Daoy (cell line): ENCODE measurements around the gene VWA3B. TPM values are rescaled to one million over a fixed set of nuclear protein-coding genes. Genes with fewer than 3 reads are reported as not detected.

Experiments used
- DNase-seq: peaks from one replicate; pipeline ENCODE4 v3.0.0-alpha.2; 2015; ENCODE audit warnings: low read depth
- total RNA-seq: library from RNA; depleted of rRNA; stranded (reverse); fragments of >200 nt; shearing (Covaris generic); gene quantifications from 2 replicates; pipeline ENCODE4 v1.2.3, GENCODE V29; 2014

Gene VWA3B
- total RNA-seq, 1 experiment from 2014 or later = not detected

DNA sequence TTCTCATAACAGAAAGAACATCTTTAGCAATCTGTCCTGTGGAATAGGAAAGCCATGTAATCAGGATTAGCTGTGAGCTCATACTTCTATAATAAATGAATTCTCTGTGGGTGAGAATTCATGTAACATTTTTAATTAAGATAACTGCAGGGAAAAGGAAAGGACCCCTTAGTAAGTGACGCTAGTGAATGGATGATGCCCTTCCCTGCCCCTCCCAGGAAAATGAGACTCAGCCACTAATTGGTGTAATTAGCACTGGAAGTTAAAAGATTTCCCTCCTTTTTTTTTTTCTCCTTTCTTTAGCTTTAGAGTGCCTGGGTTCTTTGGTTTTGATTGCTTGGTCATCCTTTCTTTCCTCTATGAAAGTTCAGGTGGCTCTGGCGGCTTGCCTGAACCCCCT, 90.3 kb downstream of the VWA3B start:
- DNase-seq = no peak

DNA sequence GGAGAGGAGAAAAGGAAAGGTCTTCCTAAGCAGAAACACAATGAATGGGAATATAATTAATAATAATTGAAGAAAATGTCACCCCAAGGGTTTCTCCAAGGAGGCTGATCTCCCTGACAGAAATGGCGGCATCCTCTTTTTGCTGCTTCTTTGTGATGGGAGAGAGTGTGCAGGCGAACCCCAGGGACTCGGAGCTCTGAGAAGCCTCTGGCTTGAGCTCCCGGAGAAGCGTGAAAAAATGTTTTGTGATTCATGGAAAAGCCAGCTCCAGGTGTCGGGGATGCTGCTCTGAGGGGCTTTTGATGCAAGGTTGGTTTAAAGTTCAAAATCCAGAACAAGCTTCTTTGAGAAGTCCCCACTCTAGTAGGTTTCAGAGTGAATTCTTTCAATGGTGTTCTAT, 91.0 kb downstream of the VWA3B start:
- DNase-seq = no peak

DNA sequence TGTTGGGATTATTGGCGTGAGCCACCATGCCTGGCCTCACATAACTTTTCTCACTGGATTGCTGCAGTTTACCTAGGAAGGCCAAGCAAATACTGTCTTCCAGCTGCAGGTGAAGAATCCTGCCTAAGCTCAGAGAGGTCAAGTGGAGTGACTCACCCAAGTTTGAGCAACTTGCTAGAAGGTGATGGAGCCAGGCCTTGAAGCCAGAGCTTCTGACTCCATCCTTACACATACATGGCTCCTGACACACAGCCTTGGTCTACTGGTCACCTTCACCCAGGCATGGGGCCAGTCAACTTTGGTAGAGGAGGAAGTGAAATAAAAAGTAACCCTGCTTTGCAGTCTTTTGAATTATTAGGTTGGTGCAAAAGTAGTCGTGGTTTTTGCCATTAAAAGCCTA, 93.5 kb downstream of the VWA3B start:
- no peak for DNase-seq

DNA sequence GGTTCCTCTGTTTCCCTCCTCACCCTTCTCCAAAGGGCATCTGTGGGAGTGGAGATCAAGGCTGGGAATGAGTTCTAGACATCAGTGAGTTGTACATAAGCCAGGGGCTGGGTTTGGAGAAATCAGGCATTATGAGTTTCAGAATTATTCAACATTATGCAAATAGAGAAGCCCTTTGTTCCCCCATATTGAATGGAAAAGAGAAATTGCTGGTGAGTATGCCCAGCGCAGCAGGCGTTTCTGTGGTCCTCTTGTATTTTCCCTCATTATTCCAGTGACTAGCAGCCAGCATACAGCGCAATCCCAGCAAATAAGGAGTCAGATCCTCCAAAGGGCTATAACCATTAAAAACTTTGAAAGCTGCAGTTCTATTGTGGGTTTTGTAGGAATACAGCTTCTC, 94.4 kb downstream of the VWA3B start:
- DNase-seq = no peak

DNA sequence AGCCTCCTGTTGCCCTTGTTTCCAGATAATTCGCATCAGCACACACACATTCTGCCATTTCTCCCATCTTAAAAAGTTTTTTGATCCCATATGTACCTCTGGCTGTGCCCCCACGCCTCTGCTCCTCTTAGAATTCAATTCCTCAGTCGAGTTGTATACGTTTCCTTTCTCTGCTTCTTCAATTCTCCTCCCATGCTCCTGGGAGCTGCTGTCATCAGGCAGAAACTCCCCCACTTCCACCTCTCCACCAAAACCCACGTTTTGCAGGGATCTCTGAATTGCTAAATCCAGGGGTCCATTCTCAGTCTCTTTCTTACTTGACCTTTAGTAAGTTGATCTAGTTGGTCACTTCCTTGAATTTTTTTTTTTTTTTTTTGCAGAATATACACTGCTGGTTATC, 98.8 kb downstream of the VWA3B start:
- DNase-seq = no peak

DNA sequence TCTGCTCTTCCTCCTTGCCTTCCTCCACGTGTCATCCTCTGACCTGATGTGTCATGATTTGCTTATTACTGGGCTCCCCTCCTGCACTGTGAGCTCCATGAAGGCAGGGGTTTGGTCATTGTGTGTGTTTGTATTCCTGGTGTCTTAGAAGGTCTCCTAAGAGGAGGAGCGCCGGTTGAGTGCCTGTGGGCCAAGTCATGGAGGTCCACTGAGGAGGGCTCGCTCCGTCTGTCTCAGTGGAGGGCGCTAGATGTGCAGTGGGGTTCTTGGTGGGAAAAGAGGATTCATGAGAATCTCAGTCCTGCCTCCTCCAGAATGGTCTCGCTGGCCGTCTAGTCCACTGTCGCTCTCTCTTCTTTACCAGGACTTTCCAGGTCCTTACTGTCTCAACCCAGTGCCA, 100.2 kb downstream of the VWA3B start:
- no peak for DNase-seq

DNA sequence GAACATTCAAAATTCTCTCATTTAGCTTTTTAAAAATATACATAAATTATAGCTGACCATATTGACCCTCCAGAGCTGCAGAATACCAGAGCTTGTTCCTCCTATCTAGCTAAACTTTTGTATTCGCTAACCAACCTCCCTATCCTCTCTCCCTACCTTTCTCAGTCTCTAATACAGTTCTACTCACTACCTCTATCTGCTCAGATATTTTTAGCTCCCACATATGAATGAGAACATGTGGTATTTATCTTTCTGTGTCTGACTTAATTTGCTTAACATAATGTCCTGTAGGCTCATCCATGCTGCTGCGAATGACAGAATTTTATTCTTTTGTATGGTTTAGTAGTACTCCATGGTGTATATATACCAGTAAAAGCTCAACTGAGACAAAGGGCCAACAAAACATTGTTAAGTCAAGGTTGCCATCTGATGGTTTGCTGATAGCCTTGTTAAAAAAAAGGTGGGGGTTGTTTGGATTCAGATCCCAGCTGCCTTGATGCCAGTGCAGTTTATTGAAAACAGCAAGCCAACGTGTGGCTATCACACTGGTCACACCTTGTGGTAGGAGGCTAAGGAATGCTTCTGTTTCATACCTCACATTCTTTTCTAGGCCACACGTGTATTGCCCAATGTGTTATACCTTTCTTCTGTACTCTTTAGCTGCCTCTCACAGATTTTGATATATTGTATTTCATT, 101.5 kb downstream of the VWA3B start:
- DNase-seq = no peak

DNA sequence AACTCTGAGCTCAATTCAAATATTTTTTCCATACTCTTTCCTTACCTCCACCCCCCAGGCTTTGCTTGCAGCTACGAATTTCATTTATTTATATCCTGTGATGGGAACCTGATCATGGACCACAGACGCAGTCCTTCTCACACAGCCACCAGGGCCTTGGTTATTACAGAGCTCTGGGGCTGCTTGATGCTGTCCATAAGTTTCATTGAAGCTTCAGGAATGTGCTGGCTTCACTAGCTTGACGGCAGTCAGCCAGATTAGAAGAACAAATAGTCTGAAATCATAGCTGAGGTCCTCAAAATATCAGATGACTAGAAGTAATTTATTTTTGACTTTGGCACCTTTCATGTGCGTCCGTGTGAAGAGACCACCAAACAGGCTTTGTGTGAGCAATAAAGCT, 104.9 kb downstream of the VWA3B start:
- DNase-seq = no peak

DNA sequence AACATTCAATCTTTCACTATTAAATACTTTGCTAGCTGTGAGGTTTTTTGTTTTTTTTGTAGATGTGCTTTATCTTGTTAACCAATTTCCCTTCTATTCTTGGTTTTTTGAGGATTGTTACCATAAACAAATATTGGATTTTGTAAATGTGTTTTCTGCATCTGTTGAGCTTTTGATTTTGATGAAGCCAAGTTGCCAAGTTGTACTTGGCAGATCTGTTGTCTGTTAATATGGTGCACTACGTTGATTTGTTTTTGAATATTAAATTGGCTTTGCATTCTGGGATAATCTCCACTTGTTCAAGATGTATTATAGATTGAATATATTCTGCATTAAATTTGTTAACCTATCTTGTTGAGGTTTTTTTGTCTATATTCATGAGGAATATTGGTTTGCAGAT, 114.6 kb downstream of the VWA3B start:
- no peak for DNase-seq

DNA sequence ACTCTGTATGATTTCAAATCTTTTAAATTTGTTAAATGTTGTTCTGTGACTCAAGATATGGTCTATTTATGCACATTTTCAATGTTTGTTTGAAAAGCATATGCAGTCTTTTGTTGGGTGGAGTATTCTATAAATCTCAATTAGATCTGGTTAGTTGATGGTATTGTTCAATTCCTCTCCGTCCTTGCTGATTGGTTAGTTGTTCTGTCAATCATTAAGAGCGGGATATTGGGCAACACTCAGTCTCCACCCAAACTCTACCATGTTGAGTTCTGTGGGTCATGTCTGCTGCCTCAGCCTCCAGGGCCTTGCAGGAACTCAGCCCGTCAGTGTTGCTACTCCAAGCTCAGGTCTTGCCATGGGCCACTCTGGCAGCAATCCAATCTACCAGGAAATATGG, 118.9 kb downstream of the VWA3B start:
- DNase-seq = no peak

DNA sequence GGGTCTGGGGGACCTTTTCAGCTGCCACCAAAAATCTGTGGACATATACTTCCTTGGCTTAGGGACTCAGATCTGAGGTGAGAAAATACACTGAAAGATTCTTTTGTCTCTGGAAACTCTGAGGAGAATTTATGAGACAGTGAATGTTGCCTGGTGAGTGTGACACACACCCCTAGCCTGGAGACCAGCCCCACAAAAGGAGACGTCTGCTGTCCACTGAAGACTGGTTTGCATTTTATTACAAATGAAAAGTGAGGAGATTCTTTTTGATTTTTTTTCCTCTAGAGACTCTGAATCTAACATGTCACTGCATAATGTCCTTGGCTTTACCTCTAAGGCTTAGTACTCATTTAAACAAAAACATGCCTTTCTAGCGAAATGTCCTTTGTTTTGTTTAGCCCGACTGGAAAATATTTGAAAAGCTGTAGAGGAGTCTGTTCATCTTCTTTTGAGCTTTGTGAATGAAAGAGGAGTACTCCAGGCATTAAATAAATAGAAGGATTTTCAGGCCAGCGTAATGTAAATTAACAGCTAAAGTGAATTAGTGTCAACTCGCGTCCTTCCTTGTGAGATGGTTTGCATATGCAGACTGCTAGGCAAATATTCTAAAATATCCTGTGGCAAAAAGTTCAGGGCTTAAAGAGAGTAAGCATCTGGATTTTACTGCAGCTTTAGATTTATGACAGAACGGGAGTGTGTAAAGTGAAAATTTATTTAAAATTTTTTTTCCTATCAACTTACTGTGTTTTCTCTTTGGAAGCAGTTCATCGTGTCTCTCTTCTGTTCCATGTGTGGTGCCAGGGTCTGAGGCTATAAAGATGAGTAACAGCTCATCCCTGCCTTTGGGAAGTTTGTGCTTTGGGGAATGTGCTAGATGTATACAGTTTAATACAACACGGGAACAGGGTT, 125.4 kb downstream of the VWA3B start:
- DNase-seq = no peak

DNA sequence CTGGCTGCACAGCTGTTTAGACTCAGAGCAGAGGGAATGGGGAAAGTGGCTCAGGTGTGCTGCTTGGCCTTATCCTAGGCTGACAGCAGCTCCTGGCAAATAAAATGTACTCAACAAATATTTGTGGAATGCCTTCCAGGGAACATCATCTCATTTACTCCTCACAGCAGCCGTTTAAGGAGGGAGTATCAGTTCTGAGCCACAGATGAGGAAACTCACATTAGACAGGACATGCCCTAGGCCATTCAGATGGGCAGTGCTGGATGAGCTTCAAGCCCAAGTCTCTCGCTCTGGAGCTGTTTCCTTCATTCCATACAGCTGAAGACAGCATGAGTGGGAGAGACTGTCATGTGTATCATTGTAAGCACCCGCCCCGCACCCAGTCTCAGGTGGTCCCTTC, 129.6 kb downstream of the VWA3B start:
- no peak for DNase-seq

DNA sequence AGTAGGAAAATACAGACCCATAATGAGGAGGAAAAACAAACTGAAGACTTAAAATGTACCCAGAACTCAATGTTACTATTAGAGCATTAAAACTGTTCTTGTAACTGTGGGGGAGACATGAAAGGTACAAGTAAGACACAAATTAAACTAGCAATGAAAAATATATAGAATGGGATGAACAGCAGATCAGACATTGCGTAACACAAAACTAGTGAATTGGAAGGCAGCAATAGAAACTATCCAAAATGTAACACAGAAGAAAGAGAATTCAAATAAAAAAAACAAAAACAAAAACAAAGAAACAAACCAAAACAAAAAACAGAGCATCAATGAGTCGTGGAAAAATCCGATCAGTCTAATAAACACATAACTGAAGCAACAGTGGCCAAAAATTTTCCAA, 132.2 kb downstream of the VWA3B start:
- DNase-seq = no peak

DNA sequence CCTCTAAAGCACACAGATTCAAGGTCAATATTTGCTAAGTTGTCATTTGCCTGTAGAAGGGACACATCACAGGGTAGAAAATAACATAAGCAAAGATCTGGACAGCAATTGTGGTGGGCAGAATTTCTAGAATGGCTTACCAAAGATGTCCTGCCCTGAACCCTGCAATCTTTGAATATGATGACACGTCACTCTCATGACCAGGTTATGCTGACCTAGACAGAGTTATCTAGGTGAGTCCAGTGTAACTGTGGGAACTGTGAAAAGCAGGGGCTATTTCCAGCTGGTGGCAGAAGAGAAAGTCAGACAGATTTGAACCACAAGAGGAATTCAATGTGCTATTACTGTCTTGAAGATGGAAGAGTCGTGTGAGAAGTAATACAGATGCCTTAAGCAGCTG, 147.0 kb downstream of the VWA3B start:
- DNase-seq = no peak

DNA sequence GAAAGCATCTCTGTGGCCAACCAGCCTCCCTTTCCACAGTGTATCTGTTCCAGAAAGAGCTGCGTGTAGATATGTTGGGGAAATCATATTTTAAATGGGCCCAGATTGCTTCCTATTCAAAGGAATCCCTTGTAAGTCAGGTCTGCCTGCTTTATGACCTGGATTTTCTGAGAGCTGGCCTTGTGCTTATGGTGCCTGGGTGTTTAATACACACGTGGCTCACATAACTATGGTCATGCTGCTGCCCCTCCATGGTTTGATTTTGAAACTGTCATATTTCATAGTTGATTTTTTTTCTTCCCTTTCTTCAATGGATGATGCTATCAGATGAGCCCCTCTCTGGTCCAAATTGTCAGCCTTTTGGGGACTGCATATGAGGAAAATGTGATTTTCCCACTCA, 147.8 kb downstream of the VWA3B start:
- DNase-seq = no peak

DNA sequence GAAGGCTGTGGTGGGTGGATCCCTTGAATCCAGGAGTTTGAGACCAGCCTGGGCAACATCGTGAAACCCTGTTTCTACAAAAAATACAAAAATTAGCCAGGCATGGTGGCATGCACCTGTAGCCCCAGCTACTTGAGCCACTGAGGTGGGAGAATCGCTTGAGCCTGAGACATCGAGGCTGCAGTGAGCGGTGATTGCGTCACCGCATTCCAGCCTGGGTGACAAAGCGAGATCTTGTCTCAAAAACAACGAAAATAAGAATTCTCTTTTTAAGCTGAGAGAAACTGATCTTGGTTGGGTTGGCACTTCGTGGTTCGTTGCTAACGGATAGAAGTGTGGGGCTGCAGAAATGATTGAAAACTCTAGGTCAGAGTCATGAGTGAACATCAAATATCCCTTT, 150.0 kb downstream of the VWA3B start:
- no peak for DNase-seq

DNA sequence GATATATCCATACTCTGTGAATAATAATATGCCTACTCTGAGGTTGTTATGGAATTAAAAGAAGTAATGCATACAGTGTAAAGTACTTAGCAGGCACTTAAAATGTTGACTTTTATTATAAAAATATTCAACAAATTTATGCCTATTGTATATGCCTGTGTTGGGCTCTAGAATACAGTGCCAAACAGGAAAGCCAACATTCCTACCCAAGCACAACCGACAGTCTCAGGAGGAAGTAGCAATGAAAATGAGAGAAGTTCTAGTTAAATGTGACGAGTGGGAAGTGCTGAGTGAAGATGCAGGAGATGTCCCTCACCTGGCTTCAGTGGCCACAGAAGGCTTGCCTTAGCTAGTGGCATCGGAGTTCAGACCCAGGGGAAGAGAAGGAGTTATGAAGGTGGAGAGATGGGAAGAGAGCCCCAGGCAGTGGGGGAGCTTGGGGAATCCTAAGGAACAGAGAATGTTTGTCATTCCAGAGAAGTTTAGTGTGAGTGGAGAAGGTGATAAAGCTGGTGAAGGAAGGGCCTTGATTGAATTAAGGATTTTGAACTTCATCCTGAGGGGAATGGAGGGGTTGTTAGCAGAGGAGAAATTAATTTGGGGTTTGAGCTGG, 153.9 kb downstream of the VWA3B start:
- DNase-seq = no peak

DNA sequence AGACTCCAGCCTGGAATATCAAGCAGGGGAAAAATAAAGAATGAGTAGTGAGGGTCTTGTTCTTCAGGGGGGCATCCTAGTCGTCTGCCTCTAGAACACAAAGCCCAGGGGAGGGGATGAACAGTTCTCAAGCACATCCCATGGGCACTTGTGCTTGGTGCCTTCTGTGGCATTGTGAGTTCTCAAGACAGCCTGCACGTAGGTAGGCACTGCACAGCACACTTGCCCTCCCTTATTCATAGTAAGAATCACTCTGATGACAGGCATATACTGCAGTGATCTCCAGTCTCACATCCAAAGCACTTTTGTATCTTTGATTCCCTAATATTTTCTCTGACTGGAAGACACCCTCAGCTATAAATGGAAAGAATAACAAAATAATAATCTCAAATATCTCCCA, 154.6 kb downstream of the VWA3B start:
- DNase-seq = no peak

DNA sequence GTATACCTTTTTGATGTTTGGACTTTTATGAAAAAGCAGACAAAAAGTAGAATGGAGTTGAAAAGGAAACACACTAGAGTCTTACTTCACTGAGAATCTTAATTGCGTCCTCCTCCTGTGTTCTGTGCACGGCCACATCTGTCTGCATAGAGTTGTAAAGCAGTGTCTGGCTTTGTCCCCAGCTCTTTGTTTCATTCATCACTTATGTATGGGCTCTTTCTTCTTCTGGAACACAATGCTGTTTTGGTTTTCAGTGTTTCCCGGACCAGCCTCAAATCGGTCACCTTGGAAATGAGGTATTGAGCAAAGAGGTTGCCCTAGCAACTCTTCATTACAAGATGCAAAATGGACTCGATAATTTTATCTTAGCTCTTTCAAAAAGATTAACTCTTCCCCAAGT, 155.0 kb downstream of the VWA3B start:
- DNase-seq = no peak

DNA sequence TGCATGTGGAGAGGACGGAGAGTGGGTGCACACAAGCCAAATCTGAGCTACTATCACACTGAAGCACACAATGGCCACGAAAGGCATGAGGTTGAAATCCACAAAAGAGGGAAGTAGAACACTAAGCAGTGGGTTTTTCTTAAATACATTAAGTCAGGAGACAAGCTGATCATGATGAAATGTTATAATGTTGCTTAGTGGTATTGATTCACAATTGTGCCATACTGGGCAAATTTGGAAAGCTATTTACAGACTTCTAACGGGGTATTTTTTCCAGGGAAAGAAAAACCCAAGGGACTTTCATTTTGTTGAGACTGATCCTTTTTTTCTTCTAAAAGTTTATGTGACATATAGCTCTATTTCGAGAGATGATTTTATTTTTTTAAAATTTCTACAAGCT, 158.5 kb downstream of the VWA3B start:
- no peak for DNase-seq

DNA sequence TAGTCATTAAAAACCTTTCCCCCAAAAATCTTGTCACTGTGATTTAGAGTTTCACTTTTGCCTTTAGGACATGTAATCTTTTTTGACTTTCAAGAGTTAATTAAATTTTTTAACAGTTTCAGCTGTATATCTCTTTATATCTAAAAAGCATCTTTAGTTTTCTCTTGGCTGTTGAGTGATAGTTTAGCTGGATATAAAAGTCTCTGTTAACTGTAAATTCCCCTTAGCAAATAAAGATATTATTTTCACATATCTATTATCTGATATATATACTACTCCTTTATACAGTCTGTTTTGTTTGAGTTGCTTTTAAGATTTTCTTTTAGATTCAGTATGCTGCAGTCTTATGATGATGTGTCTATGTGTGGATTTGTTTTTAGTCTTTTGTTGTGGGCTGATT, 160.4 kb downstream of the VWA3B start:
- DNase-seq = no peak

DNA sequence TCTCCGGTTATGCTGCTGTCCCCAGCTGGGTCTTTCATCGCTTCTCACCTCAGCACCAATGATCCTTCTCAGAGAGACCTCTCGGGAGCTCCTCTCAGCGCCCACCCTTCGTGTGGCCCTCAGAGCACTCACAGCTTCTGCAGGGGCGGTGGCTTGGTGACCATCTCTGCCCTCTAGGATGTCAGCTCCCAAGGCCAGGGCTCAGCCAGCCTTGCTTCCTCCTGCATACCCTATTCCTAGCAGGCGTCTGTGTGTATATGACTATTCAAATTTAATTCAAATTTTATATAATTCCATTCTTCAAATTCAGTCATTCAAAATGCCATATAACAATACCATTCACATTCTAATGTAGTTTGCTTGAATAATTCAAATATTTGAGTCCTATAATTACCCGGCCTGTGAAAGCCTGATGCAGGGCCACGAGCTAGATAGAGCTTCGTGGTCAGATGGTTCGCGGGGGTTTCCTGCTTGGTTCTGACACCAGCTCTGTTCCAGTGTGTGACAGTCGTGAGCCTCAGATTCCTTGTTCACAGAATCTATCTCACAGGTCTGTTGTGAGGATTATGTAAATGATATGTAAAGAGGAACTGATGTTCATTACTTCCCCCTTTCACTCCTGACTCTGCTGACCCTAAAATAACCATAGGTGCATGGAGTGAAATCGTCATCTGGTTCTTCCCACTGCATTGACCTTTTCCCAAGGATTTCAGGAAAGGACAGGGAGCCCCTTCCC, 165.2 kb downstream of the VWA3B start:
- no peak for DNase-seq
